GM23248 (cell line): ENCODE measurements around the gene ADK. TPM values are rescaled to one million over a fixed set of nuclear protein-coding genes. Genes with fewer than 3 reads are reported as not detected.

ENCODE experiments used
- DNase-seq: peaks from one replicate; pipeline ENCODE4 v3.0.0-alpha.2; 2015
- H2AFZ ChIP-seq: fragments of 200-600 bp; sonication (generic); 2 replicates; pipeline ENCODE4 v1.6.1; 2016; ENCODE audit warnings: antibody characterized with exemption
- H3F3A ChIP-seq: fragments of 200-600 bp; sonication (generic); 2 replicates; pipeline ENCODE4 v1.6.1; 2016; ENCODE audit warnings: mild to moderate bottlenecking, antibody characterized with exemption, mixed run types; ENCODE audit not compliant: insufficient read depth
- H3K27ac ChIP-seq: fragments of 200-600 bp; sonication (generic); 2 replicates; pipeline ENCODE4 v1.5.1; 2016; ENCODE audit warnings: mild to moderate bottlenecking
- H3K27me3 ChIP-seq: fragments of 200-600 bp; sonication (generic); replicated peaks from 2 replicates; pipeline ENCODE4 v1.6.1; 2016; ENCODE audit warnings: mild to moderate bottlenecking; ENCODE audit not compliant: insufficient read depth
- H3K36me3 ChIP-seq: fragments of 200-600 bp; sonication (generic); 2 replicates; pipeline ENCODE4 v1.6.1; 2016; ENCODE audit warnings: low read depth, mild to moderate bottlenecking
- H3K4me1 ChIP-seq: fragments of 200-600 bp; sonication (generic); 2 replicates; pipeline ENCODE4 v1.6.1; 2016; ENCODE audit warnings: mild to moderate bottlenecking; ENCODE audit not compliant: insufficient read depth
- H3K4me2 ChIP-seq: fragments of 200-600 bp; sonication (generic); one replicate; pipeline ENCODE4 v1.6.1; 2016; ENCODE audit warnings: mild to moderate bottlenecking; ENCODE audit not compliant: unreplicated experiment
- H3K4me3 ChIP-seq: fragments of 200-600 bp; sonication (generic); 2 replicates; pipeline ENCODE4 v1.5.1; 2016; ENCODE audit warnings: mild to moderate bottlenecking
- H3K79me2 ChIP-seq: fragments of 200-600 bp; sonication (generic); 2 replicates; pipeline ENCODE4 v1.6.1; 2016; ENCODE audit warnings: mild to moderate bottlenecking; ENCODE audit not compliant: insufficient read depth
- H3K9ac ChIP-seq: fragments of 200-600 bp; sonication (generic); 2 replicates; pipeline ENCODE4 v1.6.1; 2016; ENCODE audit warnings: mild to moderate bottlenecking
- H3K9me2 ChIP-seq: fragments of 200-600 bp; sonication (generic); 2 replicates; pipeline ENCODE4 v1.6.1; 2016; ENCODE audit warnings: mixed run types, mild to moderate bottlenecking, moderate library complexity; ENCODE audit not compliant: insufficient read depth
- H3K9me3 ChIP-seq: fragments of 200-600 bp; sonication (generic); one replicate; pipeline ENCODE4 v1.6.1; 2017; ENCODE audit warnings: low read depth
- H4K20me1 ChIP-seq: fragments of 200-600 bp; sonication (generic); 2 replicates; pipeline ENCODE4 v1.6.0; 2016; ENCODE audit not compliant: insufficient read depth
- EZH2 ChIP-seq: fragments of 200-600 bp; sonication (generic); IDR thresholded peaks from 2 replicates; pipeline ENCODE4 v1.6.1; 2018; ENCODE audit warnings: antibody characterized with exemption, mild to moderate bottlenecking; ENCODE audit not compliant: insufficient read depth, poor library complexity, severe bottlenecking
- EZH2phosphoT487 ChIP-seq: fragments of 200-600 bp; sonication (generic); IDR thresholded peaks from 2 replicates; pipeline ENCODE4 v1.6.1; 2018; ENCODE audit warnings: antibody characterized with exemption, moderate library complexity, mild to moderate bottlenecking, low read depth; ENCODE audit not compliant: insufficient read depth
- WGBS, 2 experiments: methylation state at CpG; one replicate each; pipeline ENCODE4 v1.1.6; 2015 to 2017; ENCODE audit warnings: low lambda C conversion rate in 2 of 2, low coverage in 1 of 2; ENCODE audit errors: missing lambda C conversion rate in 2 of 2; 5-methylcytosine and 5-hydroxymethylcytosine counted together
- in situ Hi-C: fragments of 300-500 bp; cut with MboI; formaldehyde crosslinking; loops from 2 replicates; pipeline ENCODE4 v1.15.0; 2020
- polyA plus RNA-seq: library from polyadenylated mRNA; unstranded; fragments of >200 nt; fragmentation: Nextera tagmentation; extraction: Ambion mirVana; gene quantifications from 2 replicates; pipeline ENCODE4 v1.2.1, GENCODE V29; 2016
- total RNA-seq: library from RNA; depleted of rRNA; stranded (reverse); fragments of >200 nt; shearing (Covaris generic); gene quantifications from 2 replicates; pipeline ENCODE4 v1.2.3, GENCODE V29; 2014

The ADK gene
- total and polyA plus RNA-seq, 2 experiments from 2014 or later, result 43.7 to 75.1 TPM

- Histone ChIP-seq H3K9me2 (0 out of 2 replicates have a peak, but pooled peaks cover 4% of the 10 kb centered on the region), H3F3A (0 out of 2 replicates have a peak, but pooled peaks cover 5% of the 10 kb centered on the region), H3K27me3 (no peaks in the 10 kb centered on the region), H3K9ac (no peak overlapping the region), H2AFZ (no peak overlapping the region), H3K4me2 (no peak overlapping the region), H3K4me1 (peaks cover 16% of the 10 kb centered on the region; the same call in 1 of the 2 replicates), H3K79me2 (peaks cover 16% of the 10 kb centered on the region; the same call in 1 of the 2 replicates), H3K4me3 (no peak overlapping the region), H3K36me3 (no peaks in the 10 kb centered on the region), H3K27ac (no peak overlapping the region), H3K9me3 (no peaks in the 10 kb centered on the region), H4K20me1 (no peaks in the 10 kb centered on the region)
- in situ Hi-C loops, result no loop called here
- no peak for DNase-seq
- WGBS, 2 experiments, result 91 to 96% methylated on average over 7 of the region's 7 CpGs
- TF ChIP-seq EZH2phosphoT487 (no peak), EZH2 (no peak)
Observed at GRCh38 chr10:74371696-74372095, 220.7 kb downstream of the ADK start.

- WGBS, 2 experiments, result 21 to 26% methylated on average over 1 of the region's 1 CpG
- TF ChIP-seq EZH2phosphoT487 (no peak), EZH2 (no peak)
- Histone ChIP-seq H3K79me2 (peaks cover 28% of the 10 kb centered on the region), H3F3A (0 out of 2 replicates have a peak, but pooled peaks cover 5% of the 10 kb centered on the region), H3K9me3 (no peaks in the 10 kb centered on the region), H3K4me2 (no peak overlapping the region), H2AFZ (no peak overlapping the region), H3K4me3 (no peak overlapping the region), H3K27ac (no peak overlapping the region), H3K9ac (no peak overlapping the region), H3K36me3 (no peaks in the 10 kb centered on the region), H3K9me2 (no peaks in the 10 kb centered on the region), H4K20me1 (no peaks in the 10 kb centered on the region), H3K4me1 (peaks cover 16% of the 10 kb centered on the region; the same call in 1 of the 2 replicates), H3K27me3 (no peaks in the 10 kb centered on the region)
- DNase-seq, result peak; percentile 54
- in situ Hi-C loops, result no loop called here
Observed at GRCh38 chr10:74373059-74373458, 222.0 kb downstream of the ADK start.

DNA sequence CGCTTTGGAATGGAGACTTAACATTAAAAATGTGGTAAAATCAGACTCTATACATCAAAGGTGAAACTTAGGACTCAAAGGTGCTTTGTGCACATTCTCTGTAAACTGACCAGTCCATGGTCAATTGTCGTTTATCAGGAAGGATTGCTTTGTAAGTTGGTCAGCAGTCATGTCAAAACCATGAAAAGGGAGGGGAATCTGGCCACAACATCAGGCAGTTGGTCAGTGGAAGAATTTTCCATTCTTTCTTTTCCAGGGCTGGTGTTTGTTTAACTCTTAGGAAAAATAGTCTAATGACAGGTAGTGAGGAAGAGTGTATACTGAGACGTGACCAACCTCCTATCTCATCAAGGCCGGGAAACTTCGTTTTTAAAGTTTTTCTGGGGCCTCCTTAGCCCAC is 226.5 kb downstream of the ADK start:
- DNase-seq, result no peak
- Histone ChIP-seq H3F3A (0 out of 2 replicates have a peak, but pooled peaks cover 5% of the 10 kb centered on the region), H4K20me1 (no peaks in the 10 kb centered on the region), H3K36me3 (no peaks in the 10 kb centered on the region), H3K9me2 (no peaks in the 10 kb centered on the region), H3K9me3 (no peaks in the 10 kb centered on the region), H3K4me3 (no peak overlapping the region), H3K4me2 (no peak overlapping the region), H3K9ac (no peak overlapping the region), H2AFZ (no peak overlapping the region), H3K27ac (no peak overlapping the region), H3K79me2 (peaks cover 49% of the 10 kb centered on the region), H3K4me1 (peaks cover 16% of the 10 kb centered on the region; the same call in 1 of the 2 replicates), H3K27me3 (no peaks in the 10 kb centered on the region)
- in situ Hi-C loops, result no loop called here
- 87 to 93% methylated on average over 5 of the region's 5 CpGs for WGBS, 2 experiments
- TF ChIP-seq EZH2phosphoT487, result no peak
- TF ChIP-seq EZH2, result no peak

GRCh38 chr10:74379474-74379873 is 228.5 kb downstream of the ADK start:
- Histone ChIP-seq H3K9me3 (no peaks in the 10 kb centered on the region), H3K79me2 (peaks cover 49% of the 10 kb centered on the region), H3K4me2 (no peak overlapping the region), H3K27ac (no peak overlapping the region), H3K4me3 (no peak overlapping the region), H3F3A (no peaks in the 10 kb centered on the region), H3K36me3 (no peaks in the 10 kb centered on the region), H3K4me1 (no peaks in the 10 kb centered on the region), H3K9ac (no peak overlapping the region), H3K9me2 (no peaks in the 10 kb centered on the region), H4K20me1 (no peaks in the 10 kb centered on the region), H3K27me3 (no peaks in the 10 kb centered on the region), H2AFZ (no peak overlapping the region)
- WGBS, 2 experiments, result 96% methylated on average over 3 of the region's 3 CpGs
- TF ChIP-seq EZH2 (no peak), EZH2phosphoT487 (no peak)
- DNase-seq, result no peak
- in situ Hi-C loops, result no loop called here

DNA sequence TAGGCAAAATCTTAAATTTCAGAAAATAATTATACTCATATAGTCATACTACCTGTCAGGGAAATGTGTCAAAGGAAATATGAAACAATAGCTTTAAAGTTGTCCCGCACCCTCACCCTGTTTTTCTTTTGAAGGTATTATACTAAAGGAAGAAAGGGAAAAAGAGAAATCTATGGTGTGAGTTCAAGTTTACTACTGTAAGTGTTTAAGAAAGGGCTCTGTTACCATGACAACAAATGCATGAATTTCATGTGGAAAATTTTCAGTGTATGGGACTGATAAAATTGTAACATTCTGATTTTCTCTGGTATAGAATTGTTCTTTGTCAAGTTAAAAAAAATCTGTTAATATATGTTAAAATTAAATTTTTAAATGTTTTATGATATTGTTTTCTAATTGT is 229.8 kb downstream of the ADK start:
- Histone ChIP-seq H2AFZ (no peak overlapping the region), H4K20me1 (no peaks in the 10 kb centered on the region), H3K27me3 (no peaks in the 10 kb centered on the region), H3K4me3 (no peak overlapping the region), H3K9me2 (no peaks in the 10 kb centered on the region), H3K27ac (no peak overlapping the region), H3K79me2 (peaks cover 44% of the 10 kb centered on the region), H3K9me3 (no peaks in the 10 kb centered on the region), H3K36me3 (no peaks in the 10 kb centered on the region), H3K9ac (no peak overlapping the region), H3K4me1 (no peaks in the 10 kb centered on the region), H3F3A (no peaks in the 10 kb centered on the region), H3K4me2 (no peak overlapping the region)
- in situ Hi-C loops, result no loop called here
- DNase-seq, result no peak
- WGBS, 2 experiments, result 100% methylated on average over 1 of the region's 1 CpG
- TF ChIP-seq EZH2, result no peak
- no peak for TF ChIP-seq EZH2phosphoT487
